Smooth muscle cell (in vitro differentiated cells): ENCODE data around the gene ANG. TPM values are rescaled to one million over a fixed set of nuclear protein-coding genes. Genes with fewer than 3 reads are reported as not detected.

Experiments used
- DNase-seq: peaks from one replicate; lab custom pipeline; 2025; ENCODE audit not compliant: unreplicated experiment; lab: John Stamatoyannopoulos, UW
- H2AFZ ChIP-seq: fragments of 200-600 bp; sonication (generic); 2 replicates; pipeline ENCODE4 v1.6.0; 2016; ENCODE audit warnings: antibody characterized with exemption, low read depth, mild to moderate bottlenecking
- H3F3A ChIP-seq: fragments of 200-600 bp; sonication (generic); 2 replicates; pipeline ENCODE4 v1.6.0; 2017; ENCODE audit warnings: antibody characterized with exemption, low read depth
- H3K27ac ChIP-seq: fragments of 200-600 bp; sonication (generic); 2 replicates; pipeline ENCODE4 v1.5.1; 2016; ENCODE audit warnings: low read depth, mild to moderate bottlenecking
- H3K27me3 ChIP-seq: fragments of 200-600 bp; sonication (generic); 2 replicates; pipeline ENCODE4 v1.6.1; 2016; ENCODE audit warnings: low read depth, mild to moderate bottlenecking
- H3K36me3 ChIP-seq: fragments of 200-600 bp; sonication (generic); 2 replicates; pipeline ENCODE4 v1.5.1; 2016; ENCODE audit warnings: low read depth
- H3K4me1 ChIP-seq: fragments of 200-600 bp; sonication (generic); 2 replicates; pipeline ENCODE4 v1.5.1; 2016; ENCODE audit warnings: low read depth
- H3K4me2 ChIP-seq: fragments of 200-600 bp; sonication (generic); 2 replicates; pipeline ENCODE4 v1.6.0; 2016; ENCODE audit warnings: mild to moderate bottlenecking
- H3K4me3 ChIP-seq: fragments of 200-600 bp; sonication (generic); 2 replicates; pipeline ENCODE4 v1.5.1; 2016; ENCODE audit warnings: mild to moderate bottlenecking
- H3K79me2 ChIP-seq: fragments of 200-600 bp; sonication (generic); 2 replicates; pipeline ENCODE4 v1.6.0; 2016; ENCODE audit warnings: low read depth, mild to moderate bottlenecking
- H3K9ac ChIP-seq: fragments of 200-600 bp; sonication (generic); 2 replicates; pipeline ENCODE4 v1.6.0; 2016; ENCODE audit warnings: low read depth
- H3K9me3 ChIP-seq: fragments of 200-600 bp; sonication (generic); replicated peaks from 2 replicates; pipeline ENCODE4 v1.5.1; 2016; ENCODE audit warnings: low read depth
- H4K20me1 ChIP-seq: fragments of 200-600 bp; sonication (generic); 2 replicates; pipeline ENCODE4 v1.6.0; 2016; ENCODE audit warnings: low read depth
- WGBS: methylation state at CpG from one replicate; pipeline ENCODE4 v1.1.7; 2016; ENCODE audit warnings: low lambda C conversion rate; 5-methylcytosine and 5-hydroxymethylcytosine counted together
- polyA plus RNA-seq: library from polyadenylated mRNA; unstranded; fragments of >200 nt; fragmentation: Nextera tagmentation; extraction: Ambion mirVana; gene quantifications from 2 replicates; pipeline ENCODE4 v1.2.1, GENCODE V29; 2016
- total RNA-seq: library from RNA; depleted of rRNA; stranded (reverse); fragments of >200 nt; gene quantifications from 2 replicates; pipeline ENCODE4 v1.2.3, GENCODE V29; 2014
- TF ChIP-seq, protein P1 (sequence below): fragments of 200-600 bp; sonication (generic); IDR thresholded peaks from 2 replicates; pipeline ENCODE4 v1.5.1; 2017; ENCODE audit warnings: borderline replicate concordance, mild to moderate bottlenecking, antibody characterized with exemption; ENCODE audit not compliant: insufficient read depth, poor library complexity, severe bottlenecking

The ANG gene
- total and polyA plus RNA-seq, 2 experiments from 2014 or later, result 7.1 to 19.5 TPM

DNA sequence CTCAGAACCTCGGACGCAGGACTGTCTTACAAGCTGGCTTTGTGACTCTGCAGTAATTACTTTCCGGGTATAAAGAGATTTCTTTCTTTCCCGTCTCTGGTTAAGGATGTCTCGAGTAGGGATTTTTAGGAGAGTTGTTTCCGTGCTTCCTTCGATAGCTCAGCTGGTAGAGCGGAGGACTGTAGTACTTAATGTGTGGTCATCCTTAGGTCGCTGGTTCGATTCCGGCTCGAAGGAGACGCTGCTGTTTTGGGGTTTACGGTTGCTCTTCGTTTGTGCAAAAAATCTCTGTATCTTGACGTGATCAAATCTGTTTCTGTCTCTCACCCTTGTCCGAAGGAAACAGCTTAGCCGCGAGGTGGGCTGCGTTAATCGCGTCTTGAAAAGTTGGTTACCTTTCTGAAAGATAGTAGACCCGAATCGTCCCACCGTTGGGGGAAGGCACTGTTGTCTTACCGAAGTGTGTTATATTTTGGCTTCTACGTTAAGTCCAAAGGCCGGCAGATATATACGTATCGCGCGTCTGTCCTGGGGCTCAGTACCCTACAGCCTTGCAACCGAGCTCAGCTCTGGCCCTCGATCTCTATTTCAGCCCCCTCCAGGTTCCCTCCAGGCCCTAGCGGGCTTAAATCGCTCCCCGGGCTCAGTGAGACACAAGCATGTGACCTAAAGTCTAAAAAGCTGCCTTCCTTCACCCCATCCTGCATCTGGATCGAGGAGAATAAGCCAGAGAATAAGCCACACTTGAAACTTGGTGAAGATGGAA, 5.3 kb upstream of the ANG start:
- Histone ChIP-seq H3K4me3 (peak overlapping the region; percentile 94), H3K27me3 (no peaks in the 10 kb centered on the region), H3K4me1 (peaks cover 12% of the 10 kb centered on the region), H3K27ac (peak overlapping the region; percentile 98), H3K9me3 (no peaks in the 10 kb centered on the region), H3K4me2 (peak overlapping the region; percentile 94), H3K9ac (peak overlapping the region; percentile 97), H3F3A (peaks cover 34% of the 10 kb centered on the region), H3K36me3 (no peaks in the 10 kb centered on the region), H3K79me2 (no peaks in the 10 kb centered on the region), H4K20me1 (no peaks in the 10 kb centered on the region), H2AFZ (peak overlapping the region; percentile 90)
- TF ChIP-seq, protein P1, sequence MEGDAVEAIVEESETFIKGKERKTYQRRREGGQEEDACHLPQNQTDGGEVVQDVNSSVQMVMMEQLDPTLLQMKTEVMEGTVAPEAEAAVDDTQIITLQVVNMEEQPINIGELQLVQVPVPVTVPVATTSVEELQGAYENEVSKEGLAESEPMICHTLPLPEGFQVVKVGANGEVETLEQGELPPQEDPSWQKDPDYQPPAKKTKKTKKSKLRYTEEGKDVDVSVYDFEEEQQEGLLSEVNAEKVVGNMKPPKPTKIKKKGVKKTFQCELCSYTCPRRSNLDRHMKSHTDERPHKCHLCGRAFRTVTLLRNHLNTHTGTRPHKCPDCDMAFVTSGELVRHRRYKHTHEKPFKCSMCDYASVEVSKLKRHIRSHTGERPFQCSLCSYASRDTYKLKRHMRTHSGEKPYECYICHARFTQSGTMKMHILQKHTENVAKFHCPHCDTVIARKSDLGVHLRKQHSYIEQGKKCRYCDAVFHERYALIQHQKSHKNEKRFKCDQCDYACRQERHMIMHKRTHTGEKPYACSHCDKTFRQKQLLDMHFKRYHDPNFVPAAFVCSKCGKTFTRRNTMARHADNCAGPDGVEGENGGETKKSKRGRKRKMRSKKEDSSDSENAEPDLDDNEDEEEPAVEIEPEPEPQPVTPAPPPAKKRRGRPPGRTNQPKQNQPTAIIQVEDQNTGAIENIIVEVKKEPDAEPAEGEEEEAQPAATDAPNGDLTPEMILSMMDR, result no peak
- 1% methylated on average over 38 of the region's 38 CpGs for WGBS
- peak; percentile 76 for DNase-seq

DNA sequence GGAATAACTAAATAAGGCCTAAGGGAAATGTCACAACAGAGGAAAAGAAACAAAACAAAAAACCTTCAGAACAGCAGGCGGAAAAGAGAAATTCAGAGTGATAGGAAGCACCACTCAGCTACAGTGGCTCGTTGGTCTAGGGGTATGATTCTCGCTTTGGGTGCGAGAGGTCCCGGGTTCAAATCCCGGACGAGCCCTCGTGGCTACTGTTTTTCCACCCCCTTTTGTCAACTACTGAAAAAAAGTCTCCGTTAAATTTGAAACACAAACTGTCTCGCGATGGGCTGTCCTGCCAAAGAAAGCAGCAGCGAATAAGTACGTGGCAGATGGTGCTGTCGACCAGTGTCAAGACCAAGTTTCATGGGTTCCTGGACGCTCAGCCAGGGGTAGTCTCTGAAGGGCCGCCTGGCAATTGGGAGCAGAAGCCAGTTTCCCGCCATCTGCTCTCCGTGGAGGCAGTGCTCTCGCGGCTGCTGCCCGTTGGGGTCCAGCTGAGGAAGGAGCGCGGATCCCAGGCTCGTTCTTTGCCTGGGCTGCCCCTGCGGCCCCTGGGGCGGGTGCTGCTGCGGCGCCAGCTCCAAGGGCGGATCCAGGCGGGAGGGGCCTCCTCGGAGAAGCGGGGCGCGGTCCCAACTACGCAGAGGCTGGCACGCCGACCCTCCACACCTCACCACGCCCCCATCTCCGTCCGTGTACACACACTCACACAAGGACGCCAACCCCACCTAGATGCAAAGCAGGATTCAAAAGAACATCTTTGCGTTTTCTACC, 4.5 kb upstream of the ANG start, which contains the start of gene RNASE4:
RNASE4 (plus strand) TSS at position 670 of the 771 bp plus-strand sequence. CDS start 14,812 bp downstream, outside the sequence.
- peaks cover 34% of the 10 kb centered on the region for H3F3A ChIP-seq
- no peaks in the 10 kb centered on the region for H3K9me3 ChIP-seq
- TF ChIP-seq, protein P1, result no peak
- no peaks in the 10 kb centered on the region for H3K36me3 ChIP-seq
- no peaks in the 10 kb centered on the region for H4K20me1 ChIP-seq
- H3K79me2 ChIP-seq, result no peaks in the 10 kb centered on the region
- DNase-seq, result peak; percentile 69
- peak within 1 kb of the TSS; percentile 98 for H3K27ac ChIP-seq
- no peaks in the 10 kb centered on the region for H3K27me3 ChIP-seq
- peak within 1 kb of the TSS; percentile 90 for H2AFZ ChIP-seq
- under 1% methylated on average over 37 of the region's 42 CpGs for WGBS
- H3K4me2 ChIP-seq, result peak within 1 kb of the TSS; percentile 94
- peaks cover 12% of the 10 kb centered on the region for H3K4me1 ChIP-seq
- peak within 1 kb of the TSS; percentile 94 for H3K4me3 ChIP-seq
- H3K9ac ChIP-seq, result peak within 1 kb of the TSS; percentile 97

DNA sequence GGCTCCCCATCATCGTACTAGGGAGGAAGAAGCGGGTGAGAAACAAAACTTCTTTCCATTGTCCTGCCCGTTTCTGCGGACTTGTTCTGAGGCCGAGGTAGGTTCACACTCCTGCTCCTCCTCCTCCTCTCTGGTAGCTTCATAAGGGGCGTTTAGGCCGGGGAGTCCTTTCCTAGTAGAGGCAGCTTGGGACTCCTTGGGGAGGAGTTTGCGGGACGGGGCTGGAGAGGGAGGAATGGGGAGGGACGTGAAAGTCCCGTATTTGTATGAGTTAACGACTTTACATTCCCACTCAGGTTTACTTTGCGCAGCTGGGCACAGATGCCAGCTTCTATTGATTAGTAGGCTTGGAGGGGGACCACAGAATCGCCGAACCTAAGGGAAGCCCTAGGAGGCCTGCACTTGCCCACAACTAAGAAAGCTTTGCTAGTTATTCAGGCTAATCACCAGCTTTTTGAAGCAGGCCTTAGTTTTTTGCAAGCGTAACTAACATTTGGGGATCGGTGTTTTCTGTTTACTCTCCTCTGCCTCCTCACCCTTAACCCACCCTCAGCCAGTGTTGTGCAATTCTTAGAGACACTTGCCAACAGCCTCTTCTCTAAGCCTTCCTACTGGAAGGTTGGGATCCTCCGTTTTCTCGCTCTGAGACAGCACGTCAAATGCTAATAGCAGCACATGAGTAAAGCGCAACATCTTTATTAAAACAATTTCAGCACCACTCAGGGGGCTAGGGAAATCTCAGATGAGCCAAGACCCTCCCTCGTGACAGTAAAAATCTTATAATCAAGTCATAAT, 3.7 kb upstream of the ANG start:
- 9% methylated on average over 22 of the region's 22 CpGs for WGBS
- H3K27me3 ChIP-seq, result no peaks in the 10 kb centered on the region
- H3K9ac ChIP-seq, result peak overlapping the region; percentile 64
- H3K4me1 ChIP-seq, result peaks cover 12% of the 10 kb centered on the region
- H3K4me2 ChIP-seq, result peak overlapping the region; percentile 94
- H3K36me3 ChIP-seq, result no peaks in the 10 kb centered on the region
- H3K9me3 ChIP-seq, result no peaks in the 10 kb centered on the region
- H2AFZ ChIP-seq, result peak overlapping the region; percentile 86
- peak overlapping the region; percentile 94 for H3K4me3 ChIP-seq
- TF ChIP-seq, protein P1, result no peak
- no peaks in the 10 kb centered on the region for H4K20me1 ChIP-seq
- H3K27ac ChIP-seq, result peak overlapping the region; percentile 71
- DNase-seq, result no peak
- no peaks in the 10 kb centered on the region for H3K79me2 ChIP-seq
- peaks cover 34% of the 10 kb centered on the region for H3F3A ChIP-seq
